Mononuclear cell (primary cell): ENCODE measurements around the gene L3HYPDH. TPM values are rescaled to one million over a fixed set of nuclear protein-coding genes. Genes with fewer than 3 reads are reported as not detected.
"Not testable (repeated sequence)": the region's sequence is repeated elsewhere in the genome, so short reads cannot be mapped to it uniquely, and the experiment has no call there.

Source experiments
- H3K27me3 ChIP-seq: 2 replicates; pipeline ENCODE4 v1.6.0; 2011; ENCODE audit warnings: low read length, control low read depth; ENCODE audit not compliant: insufficient read depth
- H3K4me1 ChIP-seq: 2 replicates; pipeline ENCODE4 v1.5.1; 2011; ENCODE audit warnings: mild to moderate bottlenecking, low read length, control low read depth; ENCODE audit not compliant: insufficient read depth
- H3K4me3 ChIP-seq: 2 replicates; pipeline ENCODE4 v1.5.1; 2011; ENCODE audit warnings: mild to moderate bottlenecking, low read length, moderate library complexity
- H3K9me3 ChIP-seq: 2 replicates; pipeline ENCODE4 v1.5.1; 2011; ENCODE audit warnings: low read depth, mild to moderate bottlenecking, control low read depth, low read length
- total RNA-seq: library from RNA; depleted of rRNA; stranded (reverse); fragments of >200 nt; gene quantifications from one replicate; pipeline ENCODE4 v1.2.3, GENCODE V29; 2012

Gene L3HYPDH
- total RNA-seq, 1 donor = 5.0 TPM

DNA sequence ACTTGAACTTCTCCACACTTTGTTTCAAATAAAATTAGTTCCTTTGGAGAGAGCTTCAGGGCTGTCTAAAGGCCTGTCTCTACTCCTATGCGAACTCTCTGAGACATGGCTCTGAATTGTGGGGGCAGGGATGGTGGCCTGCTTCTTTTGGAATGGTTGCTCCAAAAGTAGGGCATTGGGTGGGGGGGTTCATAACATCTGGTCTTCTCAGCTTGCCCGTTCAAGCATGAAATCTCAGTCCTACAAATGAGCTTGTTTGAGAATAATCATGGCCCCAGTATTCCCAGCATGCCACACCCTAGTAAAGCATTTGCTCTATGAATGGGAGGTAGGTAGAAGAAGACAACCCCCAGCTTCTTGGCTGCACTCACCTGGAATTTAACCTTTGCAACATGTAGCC, 25.7 kb downstream of the L3HYPDH start:
- Histone ChIP-seq H3K9me3 (no peaks in the 10 kb centered on the region), H3K27me3 (peaks cover 8% of the 10 kb centered on the region), H3K4me3 (no peak overlapping the region), H3K4me1 (peaks cover under 1% of the 10 kb centered on the region)

GRCh38 chr14:59455411-59455810, 28.8 kb downstream of the L3HYPDH start:
- Histone ChIP-seq H3K4me1 (no peaks in the 10 kb centered on the region), H3K27me3 (no peaks in the 10 kb centered on the region), H3K4me3 (no peak overlapping the region), H3K9me3 (no peaks in the 10 kb centered on the region)

DNA sequence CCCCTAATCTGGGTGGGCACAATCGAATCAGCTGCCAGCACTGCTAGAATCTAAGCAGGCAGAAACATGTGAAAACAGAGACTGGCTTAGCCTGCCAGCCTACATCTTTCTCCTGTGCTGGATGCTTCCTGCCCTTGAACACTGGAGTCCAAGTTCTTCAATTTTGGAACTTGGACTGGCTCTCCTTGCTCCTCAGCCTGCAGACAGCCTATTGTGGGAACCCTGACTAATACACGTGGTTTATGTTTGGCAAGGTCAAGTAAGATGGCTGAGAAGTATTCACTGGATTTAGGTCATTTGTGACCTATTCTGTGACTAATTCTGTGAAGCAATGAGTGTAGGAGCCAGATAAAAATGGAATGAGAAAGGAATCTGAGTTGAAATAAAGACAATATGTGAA, 30.1 kb downstream of the L3HYPDH start:
- H3K9me3 ChIP-seq = no peaks in the 10 kb centered on the region
- no peaks in the 10 kb centered on the region for H3K4me1 ChIP-seq
- H3K27me3 ChIP-seq = no peaks in the 10 kb centered on the region
- no peak overlapping the region for H3K4me3 ChIP-seq

DNA sequence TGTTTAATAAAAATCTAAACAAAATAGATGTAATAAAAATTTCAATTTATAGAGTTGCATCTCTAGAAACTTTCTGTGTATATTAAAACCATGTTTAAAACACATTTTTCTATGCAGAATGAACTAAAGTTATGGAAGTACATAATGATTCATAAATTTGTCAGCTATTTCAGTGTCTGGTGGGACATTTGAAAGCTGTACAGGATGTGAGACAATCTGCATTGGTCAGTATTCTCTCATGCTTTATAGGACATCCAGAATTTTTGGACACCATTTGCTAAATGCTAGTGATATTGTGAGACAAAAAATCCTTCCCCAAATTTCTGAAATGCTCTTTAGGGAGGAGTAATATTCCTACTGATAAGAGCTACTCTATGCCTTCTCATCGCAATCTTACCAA, 32.4 kb downstream of the L3HYPDH start:
- no peaks in the 10 kb centered on the region for H3K4me1 ChIP-seq
- H3K27me3 ChIP-seq = no peaks in the 10 kb centered on the region

GRCh38 chr14:59450716-59451115, 33.5 kb downstream of the L3HYPDH start:
- Histone ChIP-seq H3K27me3 (no peaks in the 10 kb centered on the region), H3K4me3 (no peak overlapping the region), H3K4me1 (no peaks in the 10 kb centered on the region), H3K9me3 (no peaks in the 10 kb centered on the region)

More for the DNA sequence above, 32.4 kb downstream of the L3HYPDH start:
- Histone ChIP-seq H3K4me3 (no peak overlapping the region), H3K9me3 (no peaks in the 10 kb centered on the region)

GRCh38 chr14:59448673-59449072, 35.5 kb downstream of the L3HYPDH start:
- not testable (repeated sequence) for H3K4me1 ChIP-seq, H3K9me3 ChIP-seq, H3K27me3 ChIP-seq, H3K4me3 ChIP-seq

GRCh38 chr14:59439256-59439965, 44.8 kb downstream of the L3HYPDH start:
- peaks cover 4% of the 10 kb centered on the region for H3K4me1 ChIP-seq
- H3K4me3 ChIP-seq = no peak overlapping the region
- H3K27me3 ChIP-seq = no peaks in the 10 kb centered on the region
- no peaks in the 10 kb centered on the region for H3K9me3 ChIP-seq

DNA sequence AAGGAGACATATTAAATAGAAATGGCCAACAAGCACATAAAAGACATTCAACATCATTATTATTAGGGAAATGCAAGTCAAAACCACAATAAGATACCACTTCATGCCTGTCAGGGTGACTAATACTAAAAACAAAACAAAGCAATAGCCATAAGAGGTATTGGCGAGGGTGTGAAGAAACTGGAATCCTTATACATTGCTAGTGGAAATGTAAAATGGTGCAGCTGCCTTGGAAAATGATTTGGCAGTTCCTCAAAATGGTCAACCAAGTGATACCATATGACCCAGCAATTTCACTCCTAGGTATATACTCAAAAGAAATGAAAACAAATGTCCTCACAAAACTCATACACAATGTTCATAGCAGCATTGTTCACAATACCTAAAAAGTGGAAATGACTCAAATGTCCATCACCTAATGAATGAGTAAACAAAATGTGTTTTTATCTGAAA, 46.0 kb downstream of the L3HYPDH start:
- Histone ChIP-seq H3K4me3 (no peak overlapping the region), H3K4me1 (peaks cover 4% of the 10 kb centered on the region), H3K9me3 (no peaks in the 10 kb centered on the region), H3K27me3 (no peaks in the 10 kb centered on the region)

- no peak overlapping the region for H3K4me3 ChIP-seq
- H3K9me3 ChIP-seq = no peaks in the 10 kb centered on the region
- peaks cover 4% of the 10 kb centered on the region for H3K4me1 ChIP-seq
- H3K27me3 ChIP-seq = no peaks in the 10 kb centered on the region
Observed at GRCh38 chr14:59435987-59436386, 48.2 kb downstream of the L3HYPDH start.

- Histone ChIP-seq H3K27me3 (no peaks in the 10 kb centered on the region), H3K9me3 (no peaks in the 10 kb centered on the region), H3K4me3 (no peak overlapping the region), H3K4me1 (peaks cover 4% of the 10 kb centered on the region)
Observed at GRCh38 chr14:59435101-59435500, 49.1 kb downstream of the L3HYPDH start.

- no peak overlapping the region for H3K4me3 ChIP-seq
- H3K27me3 ChIP-seq = no peaks in the 10 kb centered on the region
- no peaks in the 10 kb centered on the region for H3K9me3 ChIP-seq
- peaks cover 23% of the 10 kb centered on the region for H3K4me1 ChIP-seq
Observed at GRCh38 chr14:59429790-59430189, 54.4 kb downstream of the L3HYPDH start.

DNA sequence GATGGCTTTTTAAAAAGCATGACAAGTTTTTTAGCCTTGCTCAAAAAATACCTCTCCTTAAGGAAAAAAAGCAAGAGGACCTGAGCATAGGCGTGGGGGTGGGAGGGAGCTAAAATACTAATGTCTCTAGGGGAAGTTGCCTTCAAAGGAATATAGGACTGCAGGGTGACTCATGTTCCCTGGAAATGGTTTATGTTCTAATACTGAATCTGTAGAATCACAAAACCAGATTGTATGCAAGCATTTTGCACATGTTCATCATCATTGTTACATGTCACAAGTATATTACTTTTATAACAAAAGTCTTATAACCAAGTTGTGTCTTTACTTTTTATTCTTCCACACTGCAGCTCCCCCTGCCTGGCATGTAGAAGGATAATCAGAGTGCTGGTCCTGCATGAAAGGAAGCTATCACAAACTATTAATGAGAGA, 55.6 kb downstream of the L3HYPDH start:
- Histone ChIP-seq H3K4me1 (peaks cover 23% of the 10 kb centered on the region), H3K27me3 (no peaks in the 10 kb centered on the region), H3K4me3 (no peak overlapping the region), H3K9me3 (no peaks in the 10 kb centered on the region)

DNA sequence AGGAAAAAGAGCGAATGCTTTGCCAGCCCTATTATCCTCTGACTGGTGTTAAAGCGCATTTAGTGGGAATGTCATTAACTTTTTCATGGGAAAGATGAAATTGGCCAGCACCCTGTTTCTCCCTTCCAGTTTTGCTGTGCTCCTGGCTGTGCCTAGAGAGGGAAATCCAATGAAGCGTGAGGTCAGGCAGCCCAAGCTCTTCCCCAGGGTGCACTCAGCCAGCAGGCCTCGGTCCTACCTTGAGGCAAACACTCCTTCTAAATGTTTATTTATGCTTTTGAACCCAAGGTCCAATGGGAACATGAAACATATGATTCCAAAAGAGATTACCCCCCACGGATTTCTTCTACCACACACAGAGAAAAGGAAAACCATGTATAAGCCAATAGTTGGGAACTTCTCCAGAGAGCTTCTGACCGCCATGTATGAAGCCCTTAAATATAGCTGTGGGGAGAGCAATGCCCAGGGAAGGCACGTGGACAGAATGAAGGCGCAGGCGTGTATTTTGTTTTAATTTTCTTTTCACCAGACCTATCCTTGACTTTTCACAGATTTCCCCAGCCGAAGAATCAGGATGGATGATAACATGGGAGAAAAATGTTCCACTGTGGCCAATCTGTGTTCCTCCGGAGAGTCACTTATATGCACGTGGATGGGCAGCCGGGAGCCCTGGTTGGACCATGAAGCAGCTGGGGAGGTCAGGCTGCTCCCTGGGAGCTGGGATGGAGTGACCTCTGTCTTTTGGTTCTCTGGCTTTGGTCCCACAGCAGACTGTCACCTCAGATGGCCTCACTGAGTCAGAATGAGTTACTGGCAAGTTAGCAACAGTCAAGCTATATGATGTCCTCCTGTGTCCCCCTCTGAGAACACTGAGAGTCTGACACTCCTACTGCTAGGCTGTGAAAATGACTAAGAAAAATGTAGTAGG, 56.3 kb downstream of the L3HYPDH start:
- H3K9me3 ChIP-seq = no peaks in the 10 kb centered on the region
- H3K27me3 ChIP-seq = no peaks in the 10 kb centered on the region
- H3K4me1 ChIP-seq = peaks cover 23% of the 10 kb centered on the region
- no peak overlapping the region for H3K4me3 ChIP-seq

DNA sequence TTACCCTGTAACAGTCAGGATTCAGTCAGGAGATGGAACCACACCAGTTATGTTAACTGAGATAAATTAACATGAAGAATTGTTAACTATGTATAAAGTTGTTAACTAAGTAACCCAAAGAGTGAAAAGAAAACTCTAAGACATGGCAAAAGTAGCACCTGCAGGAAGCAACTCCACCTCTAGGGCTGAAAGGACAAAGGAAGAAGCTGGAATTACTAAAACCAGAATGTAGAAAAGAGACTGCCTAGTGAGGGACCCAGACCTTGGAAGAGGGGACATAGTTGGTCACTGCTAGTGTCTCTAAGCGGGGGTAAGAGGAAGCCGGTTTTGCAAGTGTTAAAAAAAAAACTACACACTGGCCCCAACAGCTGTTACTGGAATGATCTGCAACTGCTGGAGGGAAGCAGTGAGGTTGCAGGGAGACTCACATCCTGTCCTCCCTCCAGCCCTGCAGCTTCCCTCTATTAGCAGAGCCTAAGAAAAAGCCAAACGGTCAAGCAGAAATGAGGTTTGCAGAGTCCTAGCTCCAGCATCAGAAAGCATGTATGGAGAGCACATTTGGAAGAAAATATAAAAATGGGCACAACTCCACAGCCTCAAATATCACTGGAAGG, 58.8 kb downstream of the L3HYPDH start:
- no peaks in the 10 kb centered on the region for H3K9me3 ChIP-seq
- H3K27me3 ChIP-seq = no peaks in the 10 kb centered on the region
- H3K4me1 ChIP-seq = peaks cover 29% of the 10 kb centered on the region
- H3K4me3 ChIP-seq = no peak overlapping the region
